ENCODE measurements around the gene TOP2A.

DNA sequence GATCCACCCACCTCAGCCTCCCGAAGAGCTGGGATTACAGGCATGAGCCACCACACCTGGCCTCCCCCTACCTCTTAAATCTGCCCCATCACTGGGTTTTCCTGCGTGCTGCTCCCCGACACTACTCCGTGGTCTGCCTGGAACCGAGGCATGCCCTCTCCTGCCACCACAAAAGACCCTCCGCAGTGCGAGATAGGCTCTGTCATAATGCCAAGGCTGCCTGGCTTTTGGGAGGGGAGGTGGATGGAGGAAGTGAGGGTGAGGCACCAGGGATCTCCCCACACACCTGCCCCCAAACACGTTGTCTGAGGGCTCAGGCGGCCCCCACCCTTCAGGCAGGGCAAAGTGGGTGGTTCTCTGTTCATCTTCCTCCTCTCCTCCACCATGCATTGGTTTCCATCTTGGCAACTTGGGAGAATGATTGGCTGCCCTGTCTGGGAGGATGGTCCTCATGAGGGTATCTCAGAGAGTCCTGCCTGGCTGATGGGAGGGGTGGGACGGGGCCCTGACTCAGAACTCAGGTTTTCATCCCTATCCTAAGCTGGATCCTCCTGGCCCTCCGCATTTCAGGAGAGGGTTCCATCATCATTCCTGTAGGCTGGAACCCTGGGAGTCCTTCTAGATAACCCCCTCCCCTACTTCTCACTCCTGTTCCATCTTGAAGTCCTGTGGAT is 48.7 kb upstream of the TOP2A start:
- TF ChIP-seq, protein P1, sequence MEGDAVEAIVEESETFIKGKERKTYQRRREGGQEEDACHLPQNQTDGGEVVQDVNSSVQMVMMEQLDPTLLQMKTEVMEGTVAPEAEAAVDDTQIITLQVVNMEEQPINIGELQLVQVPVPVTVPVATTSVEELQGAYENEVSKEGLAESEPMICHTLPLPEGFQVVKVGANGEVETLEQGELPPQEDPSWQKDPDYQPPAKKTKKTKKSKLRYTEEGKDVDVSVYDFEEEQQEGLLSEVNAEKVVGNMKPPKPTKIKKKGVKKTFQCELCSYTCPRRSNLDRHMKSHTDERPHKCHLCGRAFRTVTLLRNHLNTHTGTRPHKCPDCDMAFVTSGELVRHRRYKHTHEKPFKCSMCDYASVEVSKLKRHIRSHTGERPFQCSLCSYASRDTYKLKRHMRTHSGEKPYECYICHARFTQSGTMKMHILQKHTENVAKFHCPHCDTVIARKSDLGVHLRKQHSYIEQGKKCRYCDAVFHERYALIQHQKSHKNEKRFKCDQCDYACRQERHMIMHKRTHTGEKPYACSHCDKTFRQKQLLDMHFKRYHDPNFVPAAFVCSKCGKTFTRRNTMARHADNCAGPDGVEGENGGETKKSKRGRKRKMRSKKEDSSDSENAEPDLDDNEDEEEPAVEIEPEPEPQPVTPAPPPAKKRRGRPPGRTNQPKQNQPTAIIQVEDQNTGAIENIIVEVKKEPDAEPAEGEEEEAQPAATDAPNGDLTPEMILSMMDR (IDR thresholded peaks at IDR 0.05): no peak
- TF ChIP-seq POLR2A (IDR thresholded peaks at IDR 0.05): no peak
